MM.1S (cell line): ENCODE results near the gene TGM5.

Experiments
- DNase-seq: peaks from one replicate; pipeline ENCODE4 v3.0.0-alpha.2; 2015
- H2AFZ ChIP-seq: fragments of 300-600 bp; sonication (generic); 2 replicates; pipeline ENCODE4 v1.6.0; 2016; ENCODE audit warnings: antibody characterized with exemption, low read length
- H3F3A ChIP-seq: fragments of 300-600 bp; sonication (generic); 2 replicates; pipeline ENCODE4 v1.6.1; 2016; ENCODE audit warnings: mild to moderate bottlenecking, antibody characterized with exemption, low read length, moderate library complexity, mixed read lengths; ENCODE audit not compliant: insufficient read depth
- H3K27ac ChIP-seq: fragments of 300-600 bp; sonication (generic); 2 replicates; pipeline ENCODE4 v1.5.1; 2016; ENCODE audit warnings: mild to moderate bottlenecking, low read length
- H3K27me3 ChIP-seq: fragments of 300-600 bp; sonication (generic); replicated peaks from 2 replicates; pipeline ENCODE4 v1.6.0; 2016; ENCODE audit warnings: low read length; ENCODE audit not compliant: insufficient read depth
- H3K36me3 ChIP-seq: fragments of 300-600 bp; sonication (generic); replicated peaks from 2 replicates; pipeline ENCODE4 v1.6.1; 2016; ENCODE audit warnings: mild to moderate bottlenecking, low read length, mixed read lengths; ENCODE audit not compliant: insufficient read depth
- H3K4me1 ChIP-seq: fragments of 300-600 bp; sonication (generic); 2 replicates; pipeline ENCODE4 v1.6.1; 2016; ENCODE audit warnings: low read length, mixed read lengths
- H3K4me2 ChIP-seq: fragments of 300-600 bp; sonication (generic); 2 replicates; pipeline ENCODE4 v1.6.0; 2016; ENCODE audit warnings: low read depth, low read length
- H3K4me3 ChIP-seq: fragments of 300-600 bp; sonication (generic); 2 replicates; pipeline ENCODE4 v1.5.1; 2016; ENCODE audit warnings: low read length, mixed read lengths
- H3K79me2 ChIP-seq: fragments of 300-600 bp; sonication (generic); 2 replicates; pipeline ENCODE4 v1.6.1; 2016; ENCODE audit warnings: mixed run types, low read length, mixed read lengths
- H3K9ac ChIP-seq: fragments of 300-600 bp; sonication (generic); 2 replicates; pipeline ENCODE4 v1.6.1; 2016; ENCODE audit warnings: low read length, mixed read lengths
- H3K9me2 ChIP-seq: fragments of 300-600 bp; sonication (generic); replicated peaks from 2 replicates; pipeline ENCODE4 v1.6.1; 2016; ENCODE audit warnings: mild to moderate bottlenecking, low read length, mixed read lengths; ENCODE audit not compliant: insufficient read depth
- H3K9me3 ChIP-seq: fragments of 300-600 bp; sonication (generic); replicated peaks from 2 replicates; pipeline ENCODE4 v1.6.1; 2016; ENCODE audit warnings: mild to moderate bottlenecking, low read length, mixed read lengths; ENCODE audit not compliant: insufficient read depth
- H4K20me1 ChIP-seq: fragments of 300-600 bp; sonication (generic); 2 replicates; pipeline ENCODE4 v1.6.1; 2016; ENCODE audit warnings: mild to moderate bottlenecking, low read length, moderate library complexity, mixed read lengths; ENCODE audit not compliant: insufficient read depth
- EZH2 ChIP-seq: fragments of 300-600 bp; sonication (generic); optimal IDR thresholded peaks from 2 replicates; pipeline ENCODE3; 2017; ENCODE audit warnings: low read depth, mild to moderate bottlenecking, antibody characterized with exemption, low read length, mixed read lengths
- EZH2phosphoT487 ChIP-seq: fragments of 300-600 bp; sonication (generic); IDR thresholded peaks from 2 replicates; pipeline ENCODE4 v1.6.1; 2018; ENCODE audit warnings: antibody characterized with exemption, low read length
- TF ChIP-seq, protein P1 (sequence below): fragments of 300-600 bp; sonication (generic); IDR thresholded peaks from 2 replicates; pipeline ENCODE4 v1.5.1; 2016; ENCODE audit warnings: antibody characterized with exemption, low read length, mixed read lengths

Gene TGM5

GRCh38 chr15:43251185-43251870 lies 15.4 kb downstream of the TGM5 start:
- Histone ChIP-seq H3K27ac (no peak overlapping the region), H3K27me3 (no peaks in the 10 kb centered on the region), H3K4me1 (peaks cover 17% of the 10 kb centered on the region), H4K20me1 (no peaks in the 10 kb centered on the region), H3K9me3 (no peaks in the 10 kb centered on the region), H3K4me3 (no peak overlapping the region), H3K9ac (no peak overlapping the region), H2AFZ (no peak overlapping the region), H3K4me2 (no peak overlapping the region), H3K79me2 (no peaks in the 10 kb centered on the region), H3K36me3 (no peaks in the 10 kb centered on the region), H3F3A (peaks cover 9% of the 10 kb centered on the region), H3K9me2 (no peaks in the 10 kb centered on the region)
- TF ChIP-seq EZH2phosphoT487 (no peak), EZH2 (no peak)
- TF ChIP-seq, protein P1, sequence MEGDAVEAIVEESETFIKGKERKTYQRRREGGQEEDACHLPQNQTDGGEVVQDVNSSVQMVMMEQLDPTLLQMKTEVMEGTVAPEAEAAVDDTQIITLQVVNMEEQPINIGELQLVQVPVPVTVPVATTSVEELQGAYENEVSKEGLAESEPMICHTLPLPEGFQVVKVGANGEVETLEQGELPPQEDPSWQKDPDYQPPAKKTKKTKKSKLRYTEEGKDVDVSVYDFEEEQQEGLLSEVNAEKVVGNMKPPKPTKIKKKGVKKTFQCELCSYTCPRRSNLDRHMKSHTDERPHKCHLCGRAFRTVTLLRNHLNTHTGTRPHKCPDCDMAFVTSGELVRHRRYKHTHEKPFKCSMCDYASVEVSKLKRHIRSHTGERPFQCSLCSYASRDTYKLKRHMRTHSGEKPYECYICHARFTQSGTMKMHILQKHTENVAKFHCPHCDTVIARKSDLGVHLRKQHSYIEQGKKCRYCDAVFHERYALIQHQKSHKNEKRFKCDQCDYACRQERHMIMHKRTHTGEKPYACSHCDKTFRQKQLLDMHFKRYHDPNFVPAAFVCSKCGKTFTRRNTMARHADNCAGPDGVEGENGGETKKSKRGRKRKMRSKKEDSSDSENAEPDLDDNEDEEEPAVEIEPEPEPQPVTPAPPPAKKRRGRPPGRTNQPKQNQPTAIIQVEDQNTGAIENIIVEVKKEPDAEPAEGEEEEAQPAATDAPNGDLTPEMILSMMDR = no peak
- DNase-seq = no peak

DNA sequence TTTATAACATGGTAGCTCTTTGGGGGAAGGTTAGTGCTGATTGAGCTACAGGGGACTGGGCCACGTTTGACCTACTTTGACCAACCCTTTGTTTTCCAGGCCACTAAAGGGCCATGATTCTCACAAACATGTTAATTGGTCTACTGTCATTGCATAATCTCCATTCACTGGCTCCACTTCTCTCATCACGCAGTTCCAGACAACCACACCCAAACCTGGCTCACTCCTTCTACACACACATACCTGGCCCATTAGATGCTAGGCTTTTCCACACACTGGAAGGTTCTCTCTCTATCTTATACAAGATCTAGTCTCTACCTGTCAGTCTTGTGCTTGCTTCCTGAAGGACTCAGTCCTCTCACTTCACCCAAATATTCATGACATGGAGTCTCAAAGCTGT lies 15.9 kb downstream of the TGM5 start:
- H3K9me3 ChIP-seq = no peaks in the 10 kb centered on the region
- no peaks in the 10 kb centered on the region for H4K20me1 ChIP-seq
- H3K79me2 ChIP-seq = no peaks in the 10 kb centered on the region
- H3K9ac ChIP-seq = no peak overlapping the region
- no peaks in the 10 kb centered on the region for H3K9me2 ChIP-seq
- H2AFZ ChIP-seq = no peak overlapping the region
- peaks cover 9% of the 10 kb centered on the region for H3F3A ChIP-seq
- peaks cover 17% of the 10 kb centered on the region for H3K4me1 ChIP-seq
- H3K4me2 ChIP-seq = no peak overlapping the region
- H3K27me3 ChIP-seq = no peaks in the 10 kb centered on the region
- H3K36me3 ChIP-seq = no peaks in the 10 kb centered on the region
- no peak for DNase-seq
- TF ChIP-seq EZH2 = no peak
- TF ChIP-seq EZH2phosphoT487 = no peak
- TF ChIP-seq, protein P1 = no peak
- H3K27ac ChIP-seq = no peak overlapping the region
- no peak overlapping the region for H3K4me3 ChIP-seq

DNA sequence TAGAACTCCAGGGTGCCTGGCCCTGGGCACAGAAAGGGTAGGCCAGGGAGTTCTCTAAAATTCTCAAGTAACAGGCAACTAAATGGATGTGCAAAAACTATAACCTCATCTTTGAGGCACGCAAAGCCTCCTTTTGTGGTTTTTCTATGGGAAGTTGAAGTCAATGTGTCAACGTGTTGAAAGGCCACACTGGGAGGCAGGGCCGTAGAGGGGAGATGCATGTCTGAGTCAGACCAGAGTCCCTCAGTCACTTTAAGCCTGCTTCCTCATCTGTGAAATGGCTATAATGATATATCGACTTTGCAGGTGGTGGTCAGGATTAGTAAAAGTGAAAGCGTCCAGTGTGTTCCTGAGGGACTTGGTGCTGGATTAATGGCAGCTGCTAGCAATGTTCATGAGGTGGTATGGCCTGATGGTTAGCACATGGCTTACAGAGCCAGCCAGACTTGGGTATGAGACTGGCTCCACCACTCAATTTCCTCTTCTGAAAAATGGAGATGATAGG lies 17.0 kb downstream of the TGM5 start:
- H3K9me2 ChIP-seq = no peaks in the 10 kb centered on the region
- H3K4me1 ChIP-seq = peaks cover 17% of the 10 kb centered on the region
- no peak overlapping the region for H3K4me2 ChIP-seq
- no peak for TF ChIP-seq EZH2phosphoT487
- TF ChIP-seq EZH2 = no peak
- TF ChIP-seq, protein P1 = no peak
- H3K27me3 ChIP-seq = no peaks in the 10 kb centered on the region
- H3K36me3 ChIP-seq = no peaks in the 10 kb centered on the region
- DNase-seq = no peak
- no peak overlapping the region for H3K4me3 ChIP-seq
- no peaks in the 10 kb centered on the region for H3K79me2 ChIP-seq
- no peak overlapping the region for H3K27ac ChIP-seq
- no peak overlapping the region for H3K9ac ChIP-seq
- no peaks in the 10 kb centered on the region for H3K9me3 ChIP-seq
- no peak overlapping the region for H2AFZ ChIP-seq
- H3F3A ChIP-seq = peaks cover 9% of the 10 kb centered on the region
- no peaks in the 10 kb centered on the region for H4K20me1 ChIP-seq
